ENCODE measurements around the gene MAPK8.
A peak's percentile ranks its signal among the peaks of the same experiment; 100 is the strongest.

Gene MAPK8

GRCh38 chr10:48390933-48391845, 84.7 kb downstream of the MAPK8 start:
- CTCF ChIA-PET: interaction anchor here (1.0 to 1.7 kb wide), 5 partner anchors 25 to 64 kb away, joined by 3 to 4 read pairs (median 3); no protein-coding TSS in a partner anchor

GRCh38 chr10:48391994-48392393, 85.5 kb downstream of the MAPK8 start:
- no peak for DNase-seq (ENCODE audit: extremely low spot score)
- POLR2A ChIA-PET: no interaction called here
- CTCF ChIA-PET: interaction anchor here (1.0 to 1.7 kb wide), 4 partner anchors 9 to 117 kb away, joined by 3 to 4 read pairs (median 4); no protein-coding TSS in a partner anchor
- no peak for TF ChIP-seq CTCF (IDR thresholded peaks at IDR 0.05; ENCODE audit: control extremely low read depth, extremely low read depth, low read depth, missing control alignments)

More at GRCh38 chr10:48390933-48391845, 84.7 kb downstream of the MAPK8 start:
- TF ChIP-seq CTCF (IDR thresholded peaks at IDR 0.05; ENCODE audit: control extremely low read depth, extremely low read depth, low read depth, missing control alignments): no peak
- DNase-seq (ENCODE audit: extremely low spot score): peak; percentile 11
- POLR2A ChIA-PET: no interaction called here

GRCh38 chr10:48398261-48398660, 91.8 kb downstream of the MAPK8 start:
- CTCF ChIA-PET: no interaction called here
- TF ChIP-seq CTCF (IDR thresholded peaks at IDR 0.05; ENCODE audit: control extremely low read depth, extremely low read depth, low read depth, missing control alignments): no peak
- DNase-seq (ENCODE audit: extremely low spot score): no peak
- POLR2A ChIA-PET: no interaction called here

GRCh38 chr10:48399056-48399541, 92.6 kb downstream of the MAPK8 start:
- no peak for TF ChIP-seq CTCF (IDR thresholded peaks at IDR 0.05; ENCODE audit: control extremely low read depth, extremely low read depth, low read depth, missing control alignments)
- ChIA-PET POLR2A (no interaction called here), CTCF (interaction anchor here (1.0 to 2.0 kb wide), 4 partner anchors 14 to 108 kb away, joined by 3 to 6 read pairs (median 4); no protein-coding TSS in a partner anchor)
- DNase-seq (ENCODE audit: extremely low spot score): no peak

GRCh38 chr10:48399551-48399950, 93.1 kb downstream of the MAPK8 start:
- POLR2A ChIA-PET: no interaction called here
- no peak for DNase-seq (ENCODE audit: extremely low spot score)
- no peak for TF ChIP-seq CTCF (IDR thresholded peaks at IDR 0.05; ENCODE audit: control extremely low read depth, extremely low read depth, low read depth, missing control alignments)
- CTCF ChIA-PET: interaction anchor here (1.0 to 2.0 kb wide), 4 partner anchors 15 to 107 kb away, joined by 3 to 6 read pairs (median 4); no protein-coding TSS in a partner anchor

- ChIA-PET CTCF (interaction anchor here (1.0 to 2.0 kb wide), 4 partner anchors 16 to 106 kb away, joined by 3 to 6 read pairs (median 4); no protein-coding TSS in a partner anchor), POLR2A (interaction anchor here (0.6 kb wide), 1 partner anchor 72 kb away, joined by 3 read pairs; no protein-coding TSS in a partner anchor)
- TF ChIP-seq CTCF (IDR thresholded peaks at IDR 0.05; ENCODE audit: control extremely low read depth, extremely low read depth, low read depth, missing control alignments): no peak
- no peak for DNase-seq (ENCODE audit: extremely low spot score)
Measured at GRCh38 chr10:48400129-48400849, 93.8 kb downstream of the MAPK8 start.
